LNCAP (cell line): ENCODE data around the gene LTA4H.

Source experiments
- CTCF ChIP-seq: fragments of 450-650 bp; IDR thresholded peaks from 2 replicates; pipeline ENCODE4 v1.5.1; 2017; ENCODE audit warnings: mild to moderate bottlenecking

The LTA4H gene

DNA sequence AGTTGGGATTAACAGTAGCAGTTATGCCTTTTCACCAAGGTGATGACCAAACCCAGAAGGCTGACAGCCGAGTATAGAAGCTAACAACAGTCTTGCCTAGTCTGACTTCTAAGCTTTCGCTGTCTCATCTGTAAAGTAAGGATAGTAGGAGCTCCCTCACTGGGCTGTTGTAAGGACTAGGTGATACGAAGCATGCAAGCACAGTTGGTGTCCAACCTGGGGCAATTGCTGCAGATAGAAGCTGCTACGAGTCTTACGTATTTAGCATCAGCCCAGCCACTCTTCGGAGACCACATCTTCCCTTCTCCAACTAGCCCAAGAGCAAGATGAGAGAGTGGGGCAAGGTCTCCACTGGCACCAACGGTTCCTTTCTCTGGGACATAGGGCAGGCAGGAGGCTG, 45.3 kb downstream of the LTA4H start:
- TF ChIP-seq CTCF, result no peak

GRCh38 chr12:95989504-95990123, 45.8 kb downstream of the LTA4H start:
- no peak for TF ChIP-seq CTCF

DNA sequence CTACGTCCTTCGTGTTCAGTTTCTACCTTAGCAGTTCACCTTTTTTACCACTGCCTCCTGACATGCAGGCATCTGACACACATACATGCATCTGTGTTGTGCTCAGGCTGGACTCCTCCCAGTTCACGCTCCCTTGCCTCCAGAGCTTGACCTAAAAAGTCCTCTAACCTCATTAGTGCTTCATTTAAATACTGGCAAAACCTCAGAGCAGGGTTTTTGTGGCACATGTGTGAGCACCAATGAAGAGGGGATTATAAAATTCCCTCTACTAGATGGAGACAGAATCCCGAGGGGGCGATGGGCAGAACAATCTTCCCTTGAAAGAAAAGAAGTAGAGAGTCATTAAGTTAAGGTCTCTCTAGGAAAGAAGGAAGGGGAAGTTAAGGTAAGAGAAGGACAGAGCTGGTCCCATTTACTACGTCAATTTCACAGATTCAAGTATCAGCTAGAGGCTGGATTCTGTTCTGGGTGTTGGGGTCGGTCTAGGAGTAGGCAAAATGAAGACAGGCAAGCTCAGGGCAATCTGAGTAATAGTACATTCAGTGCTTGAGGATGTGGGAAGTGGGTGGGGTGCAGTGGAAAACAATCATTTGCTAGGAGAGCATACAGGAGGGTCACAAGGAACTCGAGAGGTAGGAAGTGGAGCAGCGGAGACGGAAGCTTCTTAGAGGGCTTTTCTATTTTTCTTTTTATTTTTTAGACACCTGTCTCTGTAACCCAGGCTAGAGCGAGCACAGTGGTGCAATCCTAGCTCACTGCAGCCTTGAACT, 46.7 kb downstream of the LTA4H start:
- no peak for TF ChIP-seq CTCF

GRCh38 chr12:95986635-95987570, 48.5 kb downstream of the LTA4H start:
- no peak for TF ChIP-seq CTCF

GRCh38 chr12:95984682-95985081, 50.7 kb downstream of the LTA4H start:
- TF ChIP-seq CTCF, result no peak

GRCh38 chr12:95982602-95983001, 52.8 kb downstream of the LTA4H start:
- no peak for TF ChIP-seq CTCF

DNA sequence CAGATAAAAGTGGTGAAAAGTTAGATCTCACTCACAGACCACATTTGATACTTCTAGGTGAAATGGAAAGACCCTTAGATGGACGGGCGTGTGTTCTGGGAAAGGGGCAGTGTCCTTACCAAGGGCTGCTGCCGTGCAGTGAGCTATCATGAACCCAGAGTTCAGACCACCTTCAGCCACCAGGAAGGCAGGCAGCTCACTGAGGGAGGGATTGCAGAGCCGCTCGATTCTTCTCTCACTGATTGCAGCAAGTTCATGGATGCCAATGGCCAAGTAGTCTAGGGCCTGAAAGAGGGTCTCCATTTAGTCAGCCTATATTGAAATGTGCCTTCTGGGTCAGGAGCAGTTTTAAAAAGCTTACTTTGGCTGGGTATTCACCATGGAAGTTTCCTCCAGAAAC, 55.0 kb downstream of the LTA4H start:
- TF ChIP-seq CTCF, result no peak
